Upper lobe of left lung (tissue), 4 donors: ENCODE results near the gene SECTM1.
"Not testable (repeated sequence)": the region's sequence is repeated elsewhere in the genome, so short reads cannot be mapped to it uniquely, and the experiment has no call there.

Source experiments
- EP300 ChIP-seq, 4 donors: sonication (generic); formaldehyde crosslinking; IDR thresholded peaks; one replicate each; pipeline ENCODE4 v1.5.1; 2017; ENCODE audit warnings: antibody characterized with exemption in 4 of 4, control low read depth in 2 of 4
- POLR2A ChIP-seq, 4 donors: fragments of 450-650 bp; IDR thresholded peaks; one replicate each; pipeline ENCODE4 v1.5.1; 2016 to 2017; ENCODE audit warnings: antibody characterized with exemption in 4 of 4, mild to moderate bottlenecking in 2 of 4
- POLR2AphosphoS5 ChIP-seq, 2 donors: sonication (generic); formaldehyde crosslinking; IDR thresholded peaks; one replicate each; pipeline ENCODE4 v1.5.1; 2017; ENCODE audit warnings: antibody characterized with exemption in 2 of 2
- TF ChIP-seq, protein P1 (sequence below), 6 experiments: fragments of 450-650 bp in 4 of 6; fragments of 200-600 bp in 2 of 6; sonication (generic) in 2 of 6; IDR thresholded peaks; one replicate each; pipeline ENCODE4 v1.5.1; 2016 to 2019; ENCODE audit warnings: antibody characterized with exemption in 6 of 6

GRCh38 chr17:82373072-82373452 is 39.5 kb upstream of the SECTM1 start:
- TF ChIP-seq POLR2A, POLR2AphosphoS5, EP300 (IDR thresholded peaks at IDR 0.05): not testable (repeated sequence)
- TF ChIP-seq, protein P1, sequence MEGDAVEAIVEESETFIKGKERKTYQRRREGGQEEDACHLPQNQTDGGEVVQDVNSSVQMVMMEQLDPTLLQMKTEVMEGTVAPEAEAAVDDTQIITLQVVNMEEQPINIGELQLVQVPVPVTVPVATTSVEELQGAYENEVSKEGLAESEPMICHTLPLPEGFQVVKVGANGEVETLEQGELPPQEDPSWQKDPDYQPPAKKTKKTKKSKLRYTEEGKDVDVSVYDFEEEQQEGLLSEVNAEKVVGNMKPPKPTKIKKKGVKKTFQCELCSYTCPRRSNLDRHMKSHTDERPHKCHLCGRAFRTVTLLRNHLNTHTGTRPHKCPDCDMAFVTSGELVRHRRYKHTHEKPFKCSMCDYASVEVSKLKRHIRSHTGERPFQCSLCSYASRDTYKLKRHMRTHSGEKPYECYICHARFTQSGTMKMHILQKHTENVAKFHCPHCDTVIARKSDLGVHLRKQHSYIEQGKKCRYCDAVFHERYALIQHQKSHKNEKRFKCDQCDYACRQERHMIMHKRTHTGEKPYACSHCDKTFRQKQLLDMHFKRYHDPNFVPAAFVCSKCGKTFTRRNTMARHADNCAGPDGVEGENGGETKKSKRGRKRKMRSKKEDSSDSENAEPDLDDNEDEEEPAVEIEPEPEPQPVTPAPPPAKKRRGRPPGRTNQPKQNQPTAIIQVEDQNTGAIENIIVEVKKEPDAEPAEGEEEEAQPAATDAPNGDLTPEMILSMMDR (IDR thresholded peaks at IDR 0.05): not testable (repeated sequence)
